Activated T-helper 17 cell treated with anti-CD3 and anti-CD28 coated beads, Interleukin-2, amount 50 U/mL, for 72 hours (primary cell): ENCODE measurements around the gene PTPRD. TPM values are rescaled to one million over a fixed set of nuclear protein-coding genes. Genes with fewer than 3 reads are reported as not detected.

Experiments
- ATAC-seq: fragments of 150-1000 bp; cut with Tn5 transposase; replicated peaks from 2 replicates; pipeline ENCODE4 v1.10.0; 2021; ENCODE audit warnings: mild to moderate bottlenecking, moderate library complexity
- H3K27ac Mint-ChIP-seq: one replicate; pipeline ENCODE4 v1.8.0; 2022; ENCODE audit warnings: mixed read lengths
- H3K27me3 Mint-ChIP-seq: one replicate; pipeline ENCODE4 v1.8.0; 2022; ENCODE audit warnings: mixed read lengths
- H3K36me3 Mint-ChIP-seq: one replicate; pipeline ENCODE4 v1.8.0; 2022; ENCODE audit warnings: low read depth, mild to moderate bottlenecking, mixed read lengths
- H3K4me1 Mint-ChIP-seq: one replicate; pipeline ENCODE4 v1.8.0; 2022; ENCODE audit warnings: mixed read lengths
- H3K4me3 Mint-ChIP-seq: one replicate; pipeline ENCODE4 v1.8.0; 2022; ENCODE audit warnings: mild to moderate bottlenecking, mixed read lengths
- H3K9me3 Mint-ChIP-seq: one replicate; pipeline ENCODE4 v1.8.0; 2022; ENCODE audit warnings: mixed read lengths
- total RNA-seq, 2 donors: library from RNA; stranded (reverse); gene quantifications; one replicate each; pipeline ENCODE4 v1.2.3, GENCODE V29; 2022

PTPRD gene
- total RNA-seq, 2 donors from 2014 or later, result 0.04 TPM; not detected in 1

DNA sequence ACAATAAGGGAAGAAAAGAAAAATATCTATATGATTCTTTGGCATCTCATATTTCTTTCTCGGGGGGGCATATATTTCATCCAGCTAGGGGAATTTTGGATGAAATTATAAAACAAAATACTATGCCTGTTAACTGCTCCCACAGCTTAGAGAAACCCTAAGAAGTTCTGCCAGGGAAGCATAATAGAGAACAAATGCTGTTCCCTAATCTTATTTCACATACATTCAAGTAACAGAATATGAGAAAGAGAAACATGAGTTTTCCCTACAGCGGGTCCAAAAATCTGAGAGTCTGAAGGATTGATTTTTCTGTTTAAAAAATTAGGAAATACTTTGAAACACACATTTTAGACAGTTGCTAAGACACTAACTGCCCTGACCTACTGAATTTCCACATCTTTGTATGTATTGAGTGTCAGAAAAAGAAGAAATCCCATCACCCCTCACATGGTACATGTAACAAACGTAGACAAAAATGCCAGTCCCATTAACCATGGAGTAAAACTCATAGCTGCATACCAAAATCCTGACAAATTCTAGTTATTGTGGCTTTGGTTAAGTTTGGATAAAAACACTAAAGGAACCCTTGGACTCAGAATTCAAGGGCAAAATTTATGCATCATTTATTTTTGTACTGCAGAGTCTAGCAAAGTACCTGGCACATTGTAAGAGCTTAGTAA is 2193.1 kb downstream of the PTPRD start:
- H3K4me3 Mint-ChIP-seq, result no peak overlapping the region
- H3K9me3 Mint-ChIP-seq, result no peaks in the 10 kb centered on the region
- no peaks in the 10 kb centered on the region for H3K4me1 Mint-ChIP-seq
- H3K27ac Mint-ChIP-seq, result no peak overlapping the region
- peaks cover 3% of the 10 kb centered on the region for H3K27me3 Mint-ChIP-seq
- H3K36me3 Mint-ChIP-seq, result no peaks in the 10 kb centered on the region
- ATAC-seq, result no peak

DNA sequence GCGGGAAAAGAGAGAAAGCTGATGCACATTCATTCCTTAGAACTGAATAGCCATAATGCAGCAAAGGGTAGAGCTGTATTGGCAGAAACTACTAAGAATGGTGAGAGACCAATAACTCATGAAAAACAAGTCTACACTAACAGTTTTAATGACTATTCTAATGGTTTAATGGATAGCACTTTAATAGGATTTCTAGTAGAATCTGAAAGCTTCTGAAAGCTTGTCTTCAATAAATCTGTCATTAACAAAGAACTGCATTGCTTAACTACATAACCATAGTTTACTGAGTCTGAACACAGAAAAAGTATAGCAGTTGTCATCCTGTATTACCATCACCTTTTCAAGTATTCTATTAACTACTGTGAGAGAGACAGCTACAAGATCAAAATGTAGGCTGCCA is 2195.5 kb downstream of the PTPRD start:
- no peaks in the 10 kb centered on the region for H3K36me3 Mint-ChIP-seq
- no peak for ATAC-seq
- H3K4me3 Mint-ChIP-seq, result no peak overlapping the region
- peaks cover 14% of the 10 kb centered on the region for H3K27me3 Mint-ChIP-seq
- no peaks in the 10 kb centered on the region for H3K9me3 Mint-ChIP-seq
- no peaks in the 10 kb centered on the region for H3K4me1 Mint-ChIP-seq
- H3K27ac Mint-ChIP-seq, result no peak overlapping the region

DNA sequence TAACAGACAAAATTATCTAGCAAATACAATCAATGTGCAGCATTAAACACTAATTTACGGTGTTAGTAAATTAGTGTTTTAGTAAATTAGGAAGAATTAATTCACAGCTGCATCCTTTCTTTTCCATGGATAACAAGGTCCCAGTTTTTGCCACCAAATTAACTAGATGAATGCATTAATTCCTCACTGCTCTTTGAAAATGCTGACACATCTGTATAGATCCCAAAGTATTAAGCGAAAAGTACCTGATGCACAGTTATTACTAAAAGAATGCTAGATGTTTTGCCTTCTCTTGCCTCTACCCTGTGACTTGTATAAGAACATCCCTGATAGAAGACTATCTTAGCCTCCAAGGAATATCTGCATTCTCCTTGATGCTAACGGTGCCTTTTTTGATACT is 2200.5 kb downstream of the PTPRD start:
- Mint-ChIP-seq H3K4me3 (no peak overlapping the region), H3K9me3 (no peaks in the 10 kb centered on the region), H3K4me1 (peaks cover 10% of the 10 kb centered on the region), H3K27me3 (peaks cover 11% of the 10 kb centered on the region), H3K36me3 (no peaks in the 10 kb centered on the region), H3K27ac (no peak overlapping the region)
- no peak for ATAC-seq

DNA sequence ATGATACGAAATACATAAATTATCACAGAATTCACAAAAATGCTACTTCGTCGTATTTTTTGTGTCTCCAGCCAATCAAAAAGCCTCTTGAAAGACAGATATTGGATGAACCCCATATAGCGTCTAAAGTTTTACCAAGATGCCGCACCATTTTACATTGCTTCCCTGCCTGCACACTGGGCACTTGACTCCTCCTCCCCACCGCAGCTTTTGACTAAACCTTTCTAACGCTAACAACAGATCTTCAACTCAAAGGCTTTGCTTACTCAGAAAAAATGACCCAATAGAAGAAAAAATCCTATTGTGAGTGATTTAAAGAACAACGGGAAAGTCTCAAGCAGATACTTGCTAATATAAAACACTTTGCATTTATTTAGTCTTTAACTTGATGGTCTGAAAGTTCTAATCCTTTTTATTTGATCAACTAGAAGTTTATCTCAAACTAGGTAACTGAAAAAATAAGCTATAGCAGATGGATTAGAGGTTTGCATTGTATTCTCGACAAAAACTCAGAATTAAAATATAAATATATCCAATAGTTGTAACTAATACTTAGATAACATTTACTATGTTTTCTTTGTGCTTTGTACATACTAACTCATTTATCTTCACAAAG is 2204.1 kb downstream of the PTPRD start:
- H3K9me3 Mint-ChIP-seq, result no peaks in the 10 kb centered on the region
- H3K27me3 Mint-ChIP-seq, result peaks cover 11% of the 10 kb centered on the region
- ATAC-seq, result no peak
- H3K4me3 Mint-ChIP-seq, result no peak overlapping the region
- no peak overlapping the region for H3K27ac Mint-ChIP-seq
- H3K36me3 Mint-ChIP-seq, result no peaks in the 10 kb centered on the region
- peaks cover 10% of the 10 kb centered on the region for H3K4me1 Mint-ChIP-seq

DNA sequence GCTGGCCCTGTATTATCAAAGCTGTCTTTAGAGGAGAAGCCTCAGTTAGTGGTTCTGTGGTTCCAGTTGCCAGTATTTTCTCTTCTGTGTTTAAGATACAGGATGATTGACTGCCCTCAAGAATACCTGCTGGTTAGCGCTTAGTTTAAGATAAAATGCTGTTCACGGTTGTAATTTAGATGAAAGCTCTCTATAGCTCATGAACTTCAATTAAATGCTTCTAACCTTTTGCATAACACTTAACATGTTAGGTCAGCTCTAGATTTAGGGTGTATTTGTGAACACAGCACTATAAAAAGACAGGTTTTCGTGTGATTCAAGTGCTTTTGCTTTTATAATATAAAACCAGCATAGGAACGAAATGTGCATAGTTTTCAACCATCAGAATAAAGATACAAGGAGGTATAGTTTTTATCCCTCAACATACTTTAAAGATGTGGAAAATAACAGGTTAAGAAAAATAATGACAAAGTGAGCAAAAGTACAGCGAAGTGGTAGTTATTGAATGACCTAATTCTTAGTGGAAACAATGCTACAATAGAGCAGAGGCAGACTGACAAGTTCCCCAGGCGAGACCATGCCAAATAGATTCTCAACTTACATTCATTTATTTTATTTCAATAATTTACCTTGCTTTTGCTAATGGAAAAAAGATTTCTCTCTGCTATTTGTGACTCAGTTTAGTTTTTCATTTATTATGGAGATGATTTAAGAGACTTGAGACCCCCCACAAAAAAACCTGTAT is 2210.7 kb downstream of the PTPRD start:
- Mint-ChIP-seq H3K36me3 (no peaks in the 10 kb centered on the region), H3K4me3 (no peak overlapping the region), H3K9me3 (no peaks in the 10 kb centered on the region), H3K27me3 (peaks cover 4% of the 10 kb centered on the region), H3K27ac (no peak overlapping the region), H3K4me1 (no peaks in the 10 kb centered on the region)
- ATAC-seq, result no peak

DNA sequence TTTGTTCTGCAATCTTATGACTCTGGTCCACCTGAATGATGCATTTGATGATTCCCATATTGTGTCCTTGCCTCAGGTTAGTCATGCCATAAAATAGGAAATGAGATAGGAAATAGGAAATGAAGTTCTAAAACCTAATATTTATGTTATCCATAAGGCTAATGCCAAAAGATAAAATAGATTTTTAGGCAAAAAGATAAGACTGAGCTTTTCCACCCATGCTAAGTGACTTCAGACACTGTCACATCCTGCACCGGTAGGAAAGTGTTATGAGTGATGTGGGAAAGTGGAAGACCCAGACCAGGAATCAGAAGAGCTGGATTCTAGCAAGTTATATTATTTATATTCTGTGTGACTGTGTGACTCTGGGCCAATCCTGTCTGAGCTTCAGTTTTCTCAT is 2212.4 kb downstream of the PTPRD start:
- H3K27ac Mint-ChIP-seq, result no peak overlapping the region
- no peaks in the 10 kb centered on the region for H3K27me3 Mint-ChIP-seq
- H3K4me3 Mint-ChIP-seq, result no peak overlapping the region

DNA sequence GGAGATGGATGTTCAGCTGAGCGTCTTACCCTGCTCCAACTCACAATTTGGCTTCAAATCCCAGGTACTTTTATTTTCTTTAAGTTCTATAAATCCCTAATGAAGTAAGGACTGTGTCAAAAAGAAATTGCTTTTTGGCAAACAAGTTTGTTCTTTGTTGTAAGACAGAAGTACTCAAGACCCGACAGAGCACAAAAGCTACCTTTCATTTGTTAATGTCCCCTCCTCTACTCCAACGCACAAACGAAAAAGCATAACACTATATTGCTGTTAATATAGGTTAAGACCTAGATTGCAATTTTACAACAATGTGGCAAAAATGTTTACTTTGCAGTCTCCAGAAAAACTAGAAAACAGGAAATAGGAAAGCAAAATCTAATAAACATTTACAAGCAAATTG is 2217.8 kb downstream of the PTPRD start:
- no peaks in the 10 kb centered on the region for H3K36me3 Mint-ChIP-seq
- H3K4me3 Mint-ChIP-seq, result no peak overlapping the region
- ATAC-seq, result no peak
- H3K4me1 Mint-ChIP-seq, result no peaks in the 10 kb centered on the region
- no peaks in the 10 kb centered on the region for H3K9me3 Mint-ChIP-seq
- peaks cover 6% of the 10 kb centered on the region for H3K27me3 Mint-ChIP-seq
- no peak overlapping the region for H3K27ac Mint-ChIP-seq

More for the DNA sequence above, 2212.4 kb downstream of the PTPRD start:
- no peaks in the 10 kb centered on the region for H3K36me3 Mint-ChIP-seq
- no peaks in the 10 kb centered on the region for H3K4me1 Mint-ChIP-seq
- H3K9me3 Mint-ChIP-seq, result no peaks in the 10 kb centered on the region
- ATAC-seq, result no peak

DNA sequence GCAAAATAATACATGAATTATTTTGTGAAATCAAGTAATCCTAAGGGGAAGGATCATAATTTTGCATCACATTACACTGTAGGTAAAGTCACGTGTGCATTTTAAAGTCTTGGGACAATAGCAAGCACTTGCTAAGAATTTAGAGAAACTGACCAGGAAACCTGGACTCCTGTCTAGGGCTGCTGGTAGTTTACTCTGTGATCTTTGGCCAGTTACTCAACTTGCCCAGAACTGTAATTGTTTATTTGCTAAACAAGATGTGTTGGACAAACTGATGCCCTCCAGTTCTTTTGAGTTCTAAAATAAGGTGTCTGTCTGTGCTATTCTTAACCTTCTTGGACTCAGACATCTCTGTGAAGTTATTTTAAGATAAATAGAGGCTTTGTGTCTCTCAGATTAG is 2218.5 kb downstream of the PTPRD start:
- peaks cover 7% of the 10 kb centered on the region for H3K27me3 Mint-ChIP-seq
- H3K27ac Mint-ChIP-seq, result no peak overlapping the region
- no peak for ATAC-seq

DNA sequence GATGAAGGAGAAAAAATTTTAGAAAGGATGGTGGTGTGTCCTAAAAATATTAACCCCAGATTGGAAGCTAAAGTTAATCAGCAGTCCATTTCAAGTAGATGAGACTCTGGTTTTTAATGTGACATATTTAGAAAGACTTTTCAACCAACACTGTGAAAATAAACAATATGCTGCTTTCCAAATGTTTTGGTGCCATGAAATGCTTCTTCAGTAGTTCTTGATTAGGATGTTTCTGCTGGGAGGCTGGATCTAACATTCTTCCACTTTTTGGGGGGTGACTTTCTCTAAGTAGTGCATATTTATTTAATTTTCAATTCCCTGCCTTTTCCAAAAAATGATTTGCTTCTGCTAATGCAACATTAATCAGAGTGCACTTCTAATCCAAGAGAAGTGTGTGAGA is 2219.9 kb downstream of the PTPRD start:
- H3K36me3 Mint-ChIP-seq, result no peaks in the 10 kb centered on the region
- no peak overlapping the region for H3K27ac Mint-ChIP-seq
- no peak for ATAC-seq
- peaks cover 7% of the 10 kb centered on the region for H3K27me3 Mint-ChIP-seq
- no peak overlapping the region for H3K4me3 Mint-ChIP-seq
- no peaks in the 10 kb centered on the region for H3K9me3 Mint-ChIP-seq
- no peaks in the 10 kb centered on the region for H3K4me1 Mint-ChIP-seq

More for the DNA sequence above, 2218.5 kb downstream of the PTPRD start:
- Mint-ChIP-seq H3K4me1 (no peaks in the 10 kb centered on the region), H3K9me3 (no peaks in the 10 kb centered on the region), H3K4me3 (no peak overlapping the region), H3K36me3 (no peaks in the 10 kb centered on the region)

DNA sequence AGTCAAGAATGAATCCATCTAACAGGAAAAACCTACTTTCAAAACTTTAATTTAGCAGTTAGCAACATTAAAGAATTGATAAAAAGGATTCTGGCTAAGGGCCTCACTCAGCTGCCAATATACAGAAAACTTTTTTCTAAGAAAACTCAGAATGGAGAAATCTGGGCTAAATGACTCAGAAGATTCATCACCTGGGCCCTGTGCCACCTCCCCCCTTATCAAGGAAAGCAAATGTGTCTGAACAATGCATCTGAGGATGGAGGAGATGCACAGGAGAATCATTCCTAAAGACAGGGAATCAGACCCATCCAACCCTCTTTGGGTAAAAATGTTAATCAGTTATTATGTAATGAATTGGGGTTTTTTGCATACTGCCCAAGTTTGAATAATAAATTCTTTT is 2221.2 kb downstream of the PTPRD start:
- no peak for ATAC-seq
- Mint-ChIP-seq H3K4me3 (no peak overlapping the region), H3K4me1 (no peaks in the 10 kb centered on the region), H3K27ac (no peak overlapping the region), H3K9me3 (no peaks in the 10 kb centered on the region), H3K36me3 (no peaks in the 10 kb centered on the region), H3K27me3 (peaks cover 7% of the 10 kb centered on the region)

DNA sequence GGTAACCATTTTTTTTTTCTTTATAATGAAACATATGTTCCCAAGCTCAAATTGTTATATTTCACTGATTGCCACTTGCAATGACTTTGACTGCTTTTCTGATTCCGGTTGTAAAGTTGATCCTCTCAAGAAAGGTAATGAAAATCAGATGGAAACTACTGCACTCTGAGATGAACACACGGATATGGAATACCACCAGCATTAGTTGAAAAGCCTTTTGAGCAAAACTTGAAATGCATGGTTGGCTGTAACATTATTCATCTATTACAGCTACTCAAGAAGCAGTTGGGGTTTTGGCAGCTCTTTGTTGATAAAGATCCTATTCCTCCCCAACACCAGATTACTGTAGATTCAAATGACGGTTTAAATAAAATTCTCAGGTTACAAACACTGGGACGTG is 2221.7 kb downstream of the PTPRD start:
- ATAC-seq, result no peak
- no peaks in the 10 kb centered on the region for H3K9me3 Mint-ChIP-seq
- no peaks in the 10 kb centered on the region for H3K4me1 Mint-ChIP-seq
- no peaks in the 10 kb centered on the region for H3K36me3 Mint-ChIP-seq
- H3K27me3 Mint-ChIP-seq, result peaks cover 7% of the 10 kb centered on the region
- H3K27ac Mint-ChIP-seq, result no peak overlapping the region
- H3K4me3 Mint-ChIP-seq, result no peak overlapping the region

DNA sequence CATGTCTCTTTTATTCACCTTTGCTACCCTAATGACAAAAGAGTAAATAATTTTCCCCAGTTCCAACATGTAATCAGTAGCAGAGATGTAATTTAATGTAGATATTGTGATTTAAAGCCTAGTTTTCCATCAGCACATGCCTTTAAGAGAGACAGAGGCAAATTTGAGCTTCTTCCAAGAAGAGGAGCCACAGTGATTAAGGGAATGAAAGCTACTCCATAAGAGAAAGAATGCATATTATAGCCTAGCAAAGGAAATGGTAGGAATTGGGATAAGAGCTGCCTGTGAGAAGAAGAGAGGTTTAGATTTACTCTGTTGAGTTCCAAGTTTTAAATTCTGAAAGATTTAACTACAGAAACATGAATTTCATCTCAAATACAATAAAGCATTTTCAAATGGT is 2222.2 kb downstream of the PTPRD start:
- H3K4me3 Mint-ChIP-seq, result no peak overlapping the region
- no peak overlapping the region for H3K27ac Mint-ChIP-seq
- H3K36me3 Mint-ChIP-seq, result no peaks in the 10 kb centered on the region
- H3K4me1 Mint-ChIP-seq, result no peaks in the 10 kb centered on the region
- H3K9me3 Mint-ChIP-seq, result no peaks in the 10 kb centered on the region
- peaks cover 7% of the 10 kb centered on the region for H3K27me3 Mint-ChIP-seq
- no peak for ATAC-seq

DNA sequence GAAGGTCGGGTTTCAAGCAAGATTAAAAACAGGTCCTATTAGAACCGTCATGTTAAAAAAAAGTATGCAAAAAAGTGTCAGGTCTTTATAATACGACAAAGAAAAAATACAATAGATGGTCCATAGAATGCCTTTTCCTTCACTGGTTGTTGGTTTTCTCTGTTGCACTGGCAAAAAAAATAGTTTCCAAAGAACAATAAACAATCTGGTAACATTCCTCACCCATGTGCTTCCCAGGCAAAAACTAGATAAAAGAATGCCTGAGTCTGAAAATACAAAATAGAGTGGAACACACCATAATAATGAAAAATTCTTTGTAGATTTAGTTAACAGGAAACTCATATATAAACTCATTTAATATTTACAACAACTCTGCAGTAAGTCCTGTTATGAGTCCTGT is 2223.3 kb downstream of the PTPRD start:
- H3K9me3 Mint-ChIP-seq, result no peaks in the 10 kb centered on the region
- H3K27ac Mint-ChIP-seq, result no peak overlapping the region
- no peak for ATAC-seq
- no peaks in the 10 kb centered on the region for H3K36me3 Mint-ChIP-seq
- H3K27me3 Mint-ChIP-seq, result peaks cover 7% of the 10 kb centered on the region
- no peak overlapping the region for H3K4me3 Mint-ChIP-seq
- no peaks in the 10 kb centered on the region for H3K4me1 Mint-ChIP-seq

DNA sequence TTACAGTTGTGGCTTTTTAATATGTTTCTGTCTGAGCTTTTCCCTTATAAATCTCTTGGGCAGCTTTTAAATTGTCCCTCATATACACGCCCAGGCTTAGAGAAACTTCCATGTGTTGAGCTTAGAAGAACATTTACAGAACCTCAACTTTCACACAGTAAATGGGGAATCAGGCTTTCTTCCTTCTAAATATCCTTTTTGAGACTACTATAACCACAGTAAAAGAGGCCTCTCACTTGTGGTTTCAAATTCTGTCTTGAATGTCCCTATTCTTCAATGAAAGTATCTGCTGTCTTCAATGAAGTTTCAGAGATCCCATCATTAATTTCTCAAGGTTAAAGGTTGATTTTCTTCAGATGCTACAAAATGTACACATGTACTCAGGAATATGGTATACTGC is 2224.7 kb downstream of the PTPRD start:
- no peaks in the 10 kb centered on the region for H3K9me3 Mint-ChIP-seq
- ATAC-seq, result no peak
- H3K4me3 Mint-ChIP-seq, result no peak overlapping the region
- no peak overlapping the region for H3K27ac Mint-ChIP-seq
- H3K36me3 Mint-ChIP-seq, result no peaks in the 10 kb centered on the region
- peaks cover 7% of the 10 kb centered on the region for H3K27me3 Mint-ChIP-seq
- H3K4me1 Mint-ChIP-seq, result no peaks in the 10 kb centered on the region

DNA sequence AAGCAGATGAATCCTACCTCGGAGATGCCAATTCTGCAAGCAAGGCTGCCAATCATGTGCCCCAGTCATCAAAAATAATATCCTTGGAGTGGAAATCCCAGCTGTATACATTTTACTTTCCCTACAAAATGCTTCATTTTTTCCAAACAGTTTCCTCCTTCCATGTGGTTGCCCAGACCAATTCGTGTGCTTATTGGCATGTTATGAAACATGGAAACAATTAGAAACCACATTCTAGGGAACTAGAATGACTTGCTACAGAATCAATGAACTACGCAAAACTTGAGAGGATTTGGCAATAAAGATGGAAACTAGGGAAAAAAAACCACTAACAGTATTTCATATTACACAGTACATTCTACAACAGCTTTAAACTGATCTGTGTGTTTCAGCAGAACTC is 2228.7 kb downstream of the PTPRD start:
- Mint-ChIP-seq H3K4me1 (no peaks in the 10 kb centered on the region), H3K27ac (no peak overlapping the region), H3K36me3 (no peaks in the 10 kb centered on the region), H3K27me3 (no peaks in the 10 kb centered on the region), H3K9me3 (no peaks in the 10 kb centered on the region), H3K4me3 (no peak overlapping the region)
- ATAC-seq, result no peak
